ENCODE measurements around the gene GRB10. TPM values are rescaled to one million over a fixed set of nuclear protein-coding genes. Genes with fewer than 3 reads are reported as not detected.
A peak's percentile ranks its signal among the peaks of the same experiment; 100 is the strongest.

GRB10 gene
- total RNA-seq, 4 donors from 2014 or later = 32.1 to 50.3 (median 38.1) TPM

GRCh38 chr7:50783303-50783702 lies 607 bp upstream of the GRB10 start:
- no peaks in the 10 kb centered on the region for H3K4me1 ChIP-seq
- peak overlapping the region in 1 of 4 donors; percentile 54 for H3K4me3 ChIP-seq
- TF ChIP-seq, protein P1, sequence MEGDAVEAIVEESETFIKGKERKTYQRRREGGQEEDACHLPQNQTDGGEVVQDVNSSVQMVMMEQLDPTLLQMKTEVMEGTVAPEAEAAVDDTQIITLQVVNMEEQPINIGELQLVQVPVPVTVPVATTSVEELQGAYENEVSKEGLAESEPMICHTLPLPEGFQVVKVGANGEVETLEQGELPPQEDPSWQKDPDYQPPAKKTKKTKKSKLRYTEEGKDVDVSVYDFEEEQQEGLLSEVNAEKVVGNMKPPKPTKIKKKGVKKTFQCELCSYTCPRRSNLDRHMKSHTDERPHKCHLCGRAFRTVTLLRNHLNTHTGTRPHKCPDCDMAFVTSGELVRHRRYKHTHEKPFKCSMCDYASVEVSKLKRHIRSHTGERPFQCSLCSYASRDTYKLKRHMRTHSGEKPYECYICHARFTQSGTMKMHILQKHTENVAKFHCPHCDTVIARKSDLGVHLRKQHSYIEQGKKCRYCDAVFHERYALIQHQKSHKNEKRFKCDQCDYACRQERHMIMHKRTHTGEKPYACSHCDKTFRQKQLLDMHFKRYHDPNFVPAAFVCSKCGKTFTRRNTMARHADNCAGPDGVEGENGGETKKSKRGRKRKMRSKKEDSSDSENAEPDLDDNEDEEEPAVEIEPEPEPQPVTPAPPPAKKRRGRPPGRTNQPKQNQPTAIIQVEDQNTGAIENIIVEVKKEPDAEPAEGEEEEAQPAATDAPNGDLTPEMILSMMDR (IDR thresholded peaks at IDR 0.05) = no peak
- DNase-seq = no peak
- H3K36me3 ChIP-seq = no peaks in the 10 kb centered on the region
- H3K9me3 ChIP-seq = no peaks in the 10 kb centered on the region
- H3K27ac ChIP-seq = no peak overlapping the region
- H3K27me3 ChIP-seq = no peaks in the 10 kb centered on the region

GRCh38 chr7:50781381-50782293 lies 1.1 kb downstream of the GRB10 start:
- Histone ChIP-seq H3K4me1 (no peaks in the 10 kb centered on the region), H3K4me3 (peak overlapping the region in 3 of 4 donors; percentile 9 to 65 (median 54))

GRCh38 chr7:50780436-50780835 lies 2.3 kb downstream of the GRB10 start:
- TF ChIP-seq, protein P1 (IDR thresholded peaks at IDR 0.05) = no peak
- TF ChIP-seq POLR2A (IDR thresholded peaks at IDR 0.05) = no peak
- Histone ChIP-seq H3K27ac (no peak overlapping the region), H3K4me1 (peaks cover 0 to 5% (median 0%) of the 10 kb centered on the region in 4 donors)

More at GRCh38 chr7:50781381-50782293, 1.1 kb downstream of the GRB10 start:
- no peaks in the 10 kb centered on the region for H3K27me3 ChIP-seq
- H3K27ac ChIP-seq = no peak overlapping the region
- H3K36me3 ChIP-seq = no peaks in the 10 kb centered on the region
- H3K9me3 ChIP-seq = no peaks in the 10 kb centered on the region
- DNase-seq = no peak
- TF ChIP-seq, protein P1 (IDR thresholded peaks at IDR 0.05) = no peak
- TF ChIP-seq POLR2A (IDR thresholded peaks at IDR 0.05) = no peak

DNA sequence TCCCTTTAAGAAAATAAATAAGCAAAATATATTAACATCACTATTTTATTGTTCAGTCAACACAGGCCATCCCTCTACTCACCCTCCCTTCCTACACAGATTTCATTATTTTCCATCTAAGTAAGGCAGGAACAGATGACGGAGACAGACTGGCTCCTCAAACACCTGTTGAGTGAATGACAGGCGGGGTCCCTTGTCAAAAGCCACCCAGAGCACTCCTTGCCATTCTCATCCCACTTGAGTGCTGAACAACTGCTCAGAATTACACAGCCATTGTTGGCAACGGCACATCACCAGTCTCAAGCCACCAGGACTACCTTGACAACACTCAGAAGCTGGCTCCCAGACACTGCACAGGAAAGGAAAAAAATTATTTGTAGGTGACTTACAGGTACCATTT lies 3.3 kb downstream of the GRB10 start:
- no peaks in the 10 kb centered on the region for H3K9me3 ChIP-seq
- no peak overlapping the region for H3K4me3 ChIP-seq
- H3K4me1 ChIP-seq = peaks cover 0 to 8% (median 0%) of the 10 kb centered on the region in 4 donors
- no peaks in the 10 kb centered on the region for H3K36me3 ChIP-seq
- no peaks in the 10 kb centered on the region for H3K27me3 ChIP-seq
- no peak for TF ChIP-seq POLR2A (IDR thresholded peaks at IDR 0.05)
- TF ChIP-seq, protein P1 (IDR thresholded peaks at IDR 0.05) = no peak
- no peak for DNase-seq
- no peak overlapping the region for H3K27ac ChIP-seq

More at GRCh38 chr7:50780436-50780835, 2.3 kb downstream of the GRB10 start:
- no peaks in the 10 kb centered on the region for H3K36me3 ChIP-seq
- H3K4me3 ChIP-seq = no peak overlapping the region
- no peaks in the 10 kb centered on the region for H3K27me3 ChIP-seq
- DNase-seq = no peak
- H3K9me3 ChIP-seq = no peaks in the 10 kb centered on the region

DNA sequence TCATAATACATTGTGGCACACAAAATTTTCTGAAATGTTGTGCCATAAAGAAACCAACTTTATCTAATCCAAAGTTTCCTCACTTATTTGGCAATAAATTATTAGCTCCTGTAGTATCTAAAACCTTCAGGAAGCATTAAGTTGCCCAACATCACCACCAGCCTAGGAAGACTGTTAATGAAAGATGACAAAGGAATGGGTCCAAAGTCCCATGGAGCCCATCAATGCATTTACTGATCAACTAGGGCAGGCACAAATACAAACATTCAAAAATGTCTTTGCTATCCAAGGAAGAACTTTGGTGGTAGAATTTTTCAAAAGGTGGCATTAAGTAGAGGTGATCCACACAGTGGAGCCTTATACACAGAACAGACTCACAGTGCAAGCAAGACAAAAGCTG lies 4.5 kb downstream of the GRB10 start:
- no peak overlapping the region for H3K27ac ChIP-seq
- no peaks in the 10 kb centered on the region for H3K27me3 ChIP-seq
- H3K36me3 ChIP-seq = no peaks in the 10 kb centered on the region
- peaks cover 0 to 8% (median 0%) of the 10 kb centered on the region in 4 donors for H3K4me1 ChIP-seq
- no peak overlapping the region for H3K4me3 ChIP-seq
- no peak for DNase-seq
- TF ChIP-seq, protein P1 (IDR thresholded peaks at IDR 0.05) = no peak
- no peak for TF ChIP-seq POLR2A (IDR thresholded peaks at IDR 0.05)
- H3K9me3 ChIP-seq = no peaks in the 10 kb centered on the region

Data from Peyer's patch (tissue), 4 donors.